GM12878 (cell line): Measurements from ENCODE around the gene MMP11. TPM values are rescaled to one million over a fixed set of nuclear protein-coding genes. Genes with fewer than 3 reads are reported as not detected.

Experiments used
- ZSCAN29 ChIP-seq: fragments of 450-650 bp; IDR thresholded peaks from 2 replicates; pipeline ENCODE4 v1.6.1; 2017; ENCODE audit warnings: mild to moderate bottlenecking, moderate library complexity
- polyA plus RNA-seq, 11 experiments: library from polyadenylated mRNA; depleted of rRNA in 4 of 11; unstranded in 6 of 11; stranded (reverse) in 5 of 11; fragments of >200 nt; fragmentation: Nextera tagmentation in 4 of 11; fragmentation: Illumina TruSeq in 1 of 11; extraction: Ambion mirVana in 4 of 11; extraction: Trizol in 1 of 11; gene quantifications; 1 replicate in 1 of 11; 2 replicates in 10 of 11; pipeline versions ENCODE4 v1.2.1 to v1.2.3, GENCODE V29; 2011 to 2016; ENCODE audit warnings: inconsistent platforms in 2 of 11, missing spikeins in 2 of 11, low read depth in 1 of 11
- total RNA-seq, 4 experiments: library from RNA; depleted of rRNA in 3 of 4; stranded (reverse); fragments of >200 nt in 3 of 4; fragmentation: Illumina TruSeq in 1 of 4; extraction: Trizol in 1 of 4; gene quantifications; 2 replicates each; pipeline versions ENCODE4 v1.2.1 to v1.2.3, GENCODE V29; 2013 to 2021
- TF ChIP-seq, protein P1 (sequence below): fragments of 450-650 bp; IDR thresholded peaks from 2 replicates; pipeline ENCODE4 v1.6.1; 2018; ENCODE audit warnings: mild to moderate bottlenecking, low read depth, moderate library complexity; ENCODE audit not compliant: partially characterized antibody
- TF ChIP-seq, protein P2 (sequence below): fragments of 450-650 bp; formaldehyde crosslinking; IDR thresholded peaks from 2 replicates; pipeline ENCODE4 v1.4.0; 2020; ENCODE audit warnings: mild to moderate bottlenecking, moderate library complexity

MMP11 gene
- total and polyA plus RNA-seq, 10 of the 15 experiments (the other 5 are each of a cell fraction or from before 2014, with no cell fraction given), result 0.03 to 1.1 (median 0.31) TPM; not detected in 2

- TF ChIP-seq, protein P1, sequence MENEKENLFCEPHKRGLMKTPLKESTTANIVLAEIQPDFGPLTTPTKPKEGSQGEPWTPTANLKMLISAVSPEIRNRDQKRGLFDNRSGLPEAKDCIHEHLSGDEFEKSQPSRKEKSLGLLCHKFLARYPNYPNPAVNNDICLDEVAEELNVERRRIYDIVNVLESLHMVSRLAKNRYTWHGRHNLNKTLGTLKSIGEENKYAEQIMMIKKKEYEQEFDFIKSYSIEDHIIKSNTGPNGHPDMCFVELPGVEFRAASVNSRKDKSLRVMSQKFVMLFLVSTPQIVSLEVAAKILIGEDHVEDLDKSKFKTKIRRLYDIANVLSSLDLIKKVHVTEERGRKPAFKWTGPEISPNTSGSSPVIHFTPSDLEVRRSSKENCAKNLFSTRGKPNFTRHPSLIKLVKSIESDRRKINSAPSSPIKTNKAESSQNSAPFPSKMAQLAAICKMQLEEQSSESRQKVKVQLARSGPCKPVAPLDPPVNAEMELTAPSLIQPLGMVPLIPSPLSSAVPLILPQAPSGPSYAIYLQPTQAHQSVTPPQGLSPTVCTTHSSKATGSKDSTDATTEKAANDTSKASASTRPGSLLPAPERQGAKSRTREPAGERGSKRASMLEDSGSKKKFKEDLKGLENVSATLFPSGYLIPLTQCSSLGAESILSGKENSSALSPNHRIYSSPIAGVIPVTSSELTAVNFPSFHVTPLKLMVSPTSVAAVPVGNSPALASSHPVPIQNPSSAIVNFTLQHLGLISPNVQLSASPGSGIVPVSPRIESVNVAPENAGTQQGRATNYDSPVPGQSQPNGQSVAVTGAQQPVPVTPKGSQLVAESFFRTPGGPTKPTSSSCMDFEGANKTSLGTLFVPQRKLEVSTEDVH, result no peak
- TF ChIP-seq, protein P2, sequence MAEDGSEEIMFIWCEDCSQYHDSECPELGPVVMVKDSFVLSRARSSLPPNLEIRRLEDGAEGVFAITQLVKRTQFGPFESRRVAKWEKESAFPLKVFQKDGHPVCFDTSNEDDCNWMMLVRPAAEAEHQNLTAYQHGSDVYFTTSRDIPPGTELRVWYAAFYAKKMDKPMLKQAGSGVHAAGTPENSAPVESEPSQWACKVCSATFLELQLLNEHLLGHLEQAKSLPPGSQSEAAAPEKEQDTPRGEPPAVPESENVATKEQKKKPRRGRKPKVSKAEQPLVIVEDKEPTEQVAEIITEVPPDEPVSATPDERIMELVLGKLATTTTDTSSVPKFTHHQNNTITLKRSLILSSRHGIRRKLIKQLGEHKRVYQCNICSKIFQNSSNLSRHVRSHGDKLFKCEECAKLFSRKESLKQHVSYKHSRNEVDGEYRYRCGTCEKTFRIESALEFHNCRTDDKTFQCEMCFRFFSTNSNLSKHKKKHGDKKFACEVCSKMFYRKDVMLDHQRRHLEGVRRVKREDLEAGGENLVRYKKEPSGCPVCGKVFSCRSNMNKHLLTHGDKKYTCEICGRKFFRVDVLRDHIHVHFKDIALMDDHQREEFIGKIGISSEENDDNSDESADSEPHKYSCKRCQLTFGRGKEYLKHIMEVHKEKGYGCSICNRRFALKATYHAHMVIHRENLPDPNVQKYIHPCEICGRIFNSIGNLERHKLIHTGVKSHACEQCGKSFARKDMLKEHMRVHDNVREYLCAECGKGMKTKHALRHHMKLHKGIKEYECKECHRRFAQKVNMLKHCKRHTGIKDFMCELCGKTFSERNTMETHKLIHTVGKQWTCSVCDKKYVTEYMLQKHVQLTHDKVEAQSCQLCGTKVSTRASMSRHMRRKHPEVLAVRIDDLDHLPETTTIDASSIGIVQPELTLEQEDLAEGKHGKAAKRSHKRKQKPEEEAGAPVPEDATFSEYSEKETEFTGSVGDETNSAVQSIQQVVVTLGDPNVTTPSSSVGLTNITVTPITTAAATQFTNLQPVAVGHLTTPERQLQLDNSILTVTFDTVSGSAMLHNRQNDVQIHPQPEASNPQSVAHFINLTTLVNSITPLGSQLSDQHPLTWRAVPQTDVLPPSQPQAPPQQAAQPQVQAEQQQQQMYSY (CRISPR knock-in tag), result no peak
- TF ChIP-seq ZSCAN29, result no peak
Measured at GRCh38 chr22:23832226-23833016, 59.8 kb downstream of the MMP11 start (continued).
